Coronary artery (tissue), 2 donors: Measurements from ENCODE around the gene BICC1.

Experiments used
- DNase-seq: peaks from one replicate; pipeline ENCODE4 v3.0.0-alpha.2; 2017; ENCODE audit warnings: low spot score
- H3K27ac ChIP-seq, 2 donors: fragments of 200-600 bp; sonication (generic); one replicate each; pipeline ENCODE4 v1.5.1; 2016 to 2019
- H3K4me3 ChIP-seq: fragments of 200-600 bp; sonication (generic); 2 replicates; pipeline ENCODE4 v1.5.1; 2016; ENCODE audit warnings: mild to moderate bottlenecking, moderate library complexity
- TF ChIP-seq, protein P1 (sequence below): fragments of 200-600 bp; sonication (generic); IDR thresholded peaks from one replicate; pipeline ENCODE4 v1.5.1; 2019; ENCODE audit warnings: antibody characterized with exemption

Gene BICC1

GRCh38 chr10:58621379-58622077 is 108.9 kb downstream of the BICC1 start:
- H3K27ac ChIP-seq, result peak overlapping the region in 1 of 2 donors; percentile 41
- DNase-seq, result no peak
- H3K4me3 ChIP-seq, result no peak overlapping the region
- TF ChIP-seq, protein P1, sequence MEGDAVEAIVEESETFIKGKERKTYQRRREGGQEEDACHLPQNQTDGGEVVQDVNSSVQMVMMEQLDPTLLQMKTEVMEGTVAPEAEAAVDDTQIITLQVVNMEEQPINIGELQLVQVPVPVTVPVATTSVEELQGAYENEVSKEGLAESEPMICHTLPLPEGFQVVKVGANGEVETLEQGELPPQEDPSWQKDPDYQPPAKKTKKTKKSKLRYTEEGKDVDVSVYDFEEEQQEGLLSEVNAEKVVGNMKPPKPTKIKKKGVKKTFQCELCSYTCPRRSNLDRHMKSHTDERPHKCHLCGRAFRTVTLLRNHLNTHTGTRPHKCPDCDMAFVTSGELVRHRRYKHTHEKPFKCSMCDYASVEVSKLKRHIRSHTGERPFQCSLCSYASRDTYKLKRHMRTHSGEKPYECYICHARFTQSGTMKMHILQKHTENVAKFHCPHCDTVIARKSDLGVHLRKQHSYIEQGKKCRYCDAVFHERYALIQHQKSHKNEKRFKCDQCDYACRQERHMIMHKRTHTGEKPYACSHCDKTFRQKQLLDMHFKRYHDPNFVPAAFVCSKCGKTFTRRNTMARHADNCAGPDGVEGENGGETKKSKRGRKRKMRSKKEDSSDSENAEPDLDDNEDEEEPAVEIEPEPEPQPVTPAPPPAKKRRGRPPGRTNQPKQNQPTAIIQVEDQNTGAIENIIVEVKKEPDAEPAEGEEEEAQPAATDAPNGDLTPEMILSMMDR, result no peak

DNA sequence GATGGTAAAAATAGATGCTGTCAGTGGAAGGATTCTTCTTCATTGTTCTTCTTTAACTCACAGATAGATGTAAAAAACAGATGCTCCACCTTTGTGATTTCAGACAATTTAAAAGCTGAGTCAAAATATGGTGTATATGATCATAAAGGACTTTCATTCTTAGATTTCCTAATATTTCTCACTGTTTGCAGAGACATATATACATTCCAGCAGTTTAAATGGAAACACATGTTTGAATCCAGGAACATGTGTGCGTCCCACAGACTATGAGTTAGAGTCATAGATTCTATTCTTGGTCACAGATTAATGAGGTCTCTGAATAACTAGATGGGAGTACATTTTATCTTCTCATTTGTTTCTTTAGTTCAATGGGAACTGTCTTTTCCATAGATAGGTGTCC is 109.6 kb downstream of the BICC1 start:
- no peak for DNase-seq
- no peak overlapping the region for H3K4me3 ChIP-seq
- TF ChIP-seq, protein P1, result no peak
- H3K27ac ChIP-seq, result no peak overlapping the region

- Histone ChIP-seq H3K27ac (no peak overlapping the region), H3K4me3 (no peak overlapping the region)
- TF ChIP-seq, protein P1, result no peak
- no peak for DNase-seq
Observed at GRCh38 chr10:58625070-58625469, 112.4 kb downstream of the BICC1 start.

DNA sequence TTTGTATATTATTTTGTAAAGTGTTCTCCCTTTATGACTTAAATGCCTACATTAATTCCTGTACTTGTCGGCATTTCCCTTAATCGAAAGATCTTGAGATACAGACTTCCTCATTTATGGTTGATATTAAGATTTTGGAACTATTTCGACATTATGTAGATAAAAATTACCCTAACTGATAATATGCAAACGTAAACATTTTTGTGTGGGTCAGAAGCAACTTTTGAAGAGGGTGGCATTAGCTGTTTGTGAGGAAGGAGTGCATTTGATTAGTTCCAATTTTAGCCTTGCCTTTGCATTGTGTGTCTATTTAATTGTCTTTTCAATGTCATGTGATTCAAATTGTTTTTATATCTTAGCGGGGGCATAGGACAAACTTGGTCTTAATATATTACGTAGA is 114.7 kb downstream of the BICC1 start:
- Histone ChIP-seq H3K4me3 (no peak overlapping the region), H3K27ac (no peak overlapping the region)
- no peak for DNase-seq
- TF ChIP-seq, protein P1, result no peak

- DNase-seq, result no peak
- Histone ChIP-seq H3K4me3 (no peak overlapping the region), H3K27ac (no peak overlapping the region)
- TF ChIP-seq, protein P1, result no peak
Observed at GRCh38 chr10:58631715-58632114, 119.0 kb downstream of the BICC1 start.

GRCh38 chr10:58632216-58632615 is 119.5 kb downstream of the BICC1 start:
- no peak for DNase-seq
- TF ChIP-seq, protein P1, result no peak
- H3K4me3 ChIP-seq, result no peak overlapping the region
- H3K27ac ChIP-seq, result no peak overlapping the region

DNA sequence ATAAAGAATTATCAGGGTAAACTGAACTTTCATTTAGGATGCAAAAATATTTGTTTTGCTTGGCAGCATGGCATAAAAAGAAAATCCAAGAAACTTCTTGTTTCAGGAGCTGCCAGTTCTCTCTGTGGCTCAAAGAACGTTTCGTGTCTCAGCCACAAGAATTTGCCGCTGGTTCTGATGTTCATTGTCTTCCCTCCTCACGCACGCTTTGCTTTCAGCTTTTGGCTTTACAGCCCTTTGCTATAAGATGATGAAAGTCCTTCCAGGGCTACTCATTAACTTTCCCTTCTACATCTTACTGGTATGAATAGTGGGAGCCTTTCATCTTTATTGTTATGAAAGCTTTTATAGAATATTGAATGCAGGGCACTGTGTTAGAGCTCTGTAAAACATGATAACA is 124.7 kb downstream of the BICC1 start:
- DNase-seq, result no peak
- Histone ChIP-seq H3K4me3 (no peak overlapping the region), H3K27ac (peak overlapping the region; percentile 9 to 26)
- TF ChIP-seq, protein P1, result no peak
